Stimulated activated CD4-positive, alpha-beta T cell treated with anti-CD3 and anti-CD28 coated beads, TNF-alpha, amount 100 ng/mL, for 1 hour (primary cell): ENCODE measurements around the gene RAB10.
A peak's percentile ranks its signal among the peaks of the same experiment; 100 is the strongest.
"Not testable (repeated sequence)": the region's sequence is repeated elsewhere in the genome, so short reads cannot be mapped to it uniquely, and the experiment has no call there.

ENCODE experiments used
- DNase-seq, 3 donors: peaks; one replicate each; pipeline ENCODE4 v3.0.0-alpha.2; 2020; ENCODE audit warnings: low read depth in 3 of 3, low spot score in 1 of 3

The RAB10 gene

GRCh38 chr2:26054598-26055348 is 20.9 kb downstream of the RAB10 start:
- DNase-seq, result no peak

GRCh38 chr2:26058390-26058789 is 24.5 kb downstream of the RAB10 start:
- no peak for DNase-seq

GRCh38 chr2:26059542-26059941 is 25.7 kb downstream of the RAB10 start:
- no peak for DNase-seq

DNA sequence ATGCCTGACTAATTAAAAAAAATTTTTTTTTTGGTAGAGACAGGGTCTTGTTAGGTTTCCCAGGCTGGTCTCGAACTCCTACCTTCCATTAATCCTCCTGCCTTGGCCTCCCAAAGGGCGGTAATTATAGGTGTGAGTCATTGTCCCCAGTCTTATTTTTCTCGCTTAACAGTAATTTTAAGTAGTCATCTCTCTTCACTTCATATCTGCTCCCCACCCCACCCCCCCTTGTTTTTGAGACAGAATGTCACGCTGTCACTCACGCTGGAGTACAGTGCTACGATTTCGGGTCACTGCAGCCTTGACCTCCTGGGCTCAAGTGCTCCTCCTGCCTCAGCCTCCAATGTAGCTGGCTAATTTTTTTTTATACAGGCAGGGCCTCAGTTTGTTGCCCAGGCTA is 27.7 kb downstream of the RAB10 start:
- DNase-seq, result no peak

DNA sequence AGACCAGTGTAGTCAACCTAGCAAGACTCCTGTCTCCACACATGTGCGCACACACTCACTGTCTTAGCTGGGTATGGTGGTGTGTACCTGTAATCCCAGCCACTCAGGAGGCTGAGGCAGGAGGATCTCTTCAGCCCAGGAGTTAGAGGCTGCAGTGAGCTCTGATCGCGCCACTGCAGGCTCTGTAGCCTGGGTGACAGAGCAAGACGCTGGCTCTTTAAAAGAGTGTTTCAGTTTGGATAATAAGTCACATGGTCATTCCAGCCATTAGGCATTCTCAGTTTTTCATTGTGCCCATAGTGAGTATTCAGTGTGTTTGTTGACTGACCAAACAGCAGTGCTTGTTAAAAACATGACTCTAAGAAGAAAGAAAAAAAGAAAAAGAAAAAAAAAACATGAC is 31.0 kb downstream of the RAB10 start:
- no peak for DNase-seq

DNA sequence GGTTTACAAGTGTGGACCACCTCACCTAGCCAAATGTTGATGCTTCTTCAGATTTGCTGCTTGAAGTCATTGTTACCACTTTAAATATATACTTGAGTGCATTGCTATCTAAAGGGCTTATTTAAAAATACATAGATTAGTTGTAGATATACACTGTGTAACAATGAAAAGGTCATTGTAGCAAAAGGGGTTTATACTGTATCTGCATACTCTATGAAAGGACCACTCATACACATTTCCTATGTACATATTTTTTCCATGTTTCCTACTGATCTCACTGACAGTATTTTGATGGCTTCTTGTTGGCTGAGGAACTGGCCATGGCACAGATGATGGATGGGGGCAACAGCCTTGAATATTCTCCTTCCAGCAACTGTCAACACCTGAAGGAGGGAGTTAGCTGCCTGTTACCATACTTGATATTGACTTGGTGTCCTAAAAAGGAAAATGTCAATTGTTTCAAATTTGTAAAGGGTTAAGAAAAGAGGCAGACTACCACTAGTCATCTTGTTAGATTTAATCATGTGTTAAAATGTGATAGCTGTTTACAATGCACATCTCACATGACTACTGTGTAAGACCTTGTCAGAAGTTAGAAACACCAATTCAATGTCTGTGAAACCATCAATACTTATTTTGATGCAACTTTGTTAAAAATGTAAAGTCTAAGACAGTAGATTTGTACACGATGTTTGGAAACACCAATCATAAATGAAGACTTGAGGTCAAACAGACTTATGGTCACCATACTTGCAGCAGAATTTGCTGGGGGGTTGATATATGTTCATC is 33.5 kb downstream of the RAB10 start:
- no peak for DNase-seq

DNA sequence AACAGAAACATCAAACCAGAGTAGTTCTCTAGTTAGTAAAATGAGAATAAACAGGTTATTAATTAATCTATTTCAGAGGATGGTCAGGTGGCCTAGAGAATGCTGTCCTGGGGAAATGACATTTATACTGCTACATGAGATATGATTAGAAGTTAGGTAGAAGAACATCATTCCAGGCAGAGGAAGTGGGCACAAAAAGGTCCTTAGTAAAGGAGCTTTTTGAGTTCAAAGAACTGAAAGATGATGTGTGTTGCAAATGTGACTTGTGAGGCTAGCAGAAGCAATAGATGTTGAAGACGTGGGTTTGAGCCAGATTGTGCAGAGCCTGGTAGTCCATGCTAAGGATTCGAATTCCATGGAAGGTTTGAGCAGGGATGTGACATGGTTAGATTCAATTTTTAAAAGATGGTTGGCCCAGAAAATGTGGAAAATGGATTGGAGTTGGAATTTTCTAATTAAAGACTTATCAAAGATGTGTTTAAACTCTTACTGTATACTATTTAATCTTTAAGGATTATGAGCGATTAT is 34.2 kb downstream of the RAB10 start:
- DNase-seq, result no peak

GRCh38 chr2:26068602-26069298 is 34.9 kb downstream of the RAB10 start:
- DNase-seq, result peak in 1 of 3 donors; percentile 10

- DNase-seq, result no peak
Observed at GRCh38 chr2:26070730-26071129, 36.8 kb downstream of the RAB10 start.

DNA sequence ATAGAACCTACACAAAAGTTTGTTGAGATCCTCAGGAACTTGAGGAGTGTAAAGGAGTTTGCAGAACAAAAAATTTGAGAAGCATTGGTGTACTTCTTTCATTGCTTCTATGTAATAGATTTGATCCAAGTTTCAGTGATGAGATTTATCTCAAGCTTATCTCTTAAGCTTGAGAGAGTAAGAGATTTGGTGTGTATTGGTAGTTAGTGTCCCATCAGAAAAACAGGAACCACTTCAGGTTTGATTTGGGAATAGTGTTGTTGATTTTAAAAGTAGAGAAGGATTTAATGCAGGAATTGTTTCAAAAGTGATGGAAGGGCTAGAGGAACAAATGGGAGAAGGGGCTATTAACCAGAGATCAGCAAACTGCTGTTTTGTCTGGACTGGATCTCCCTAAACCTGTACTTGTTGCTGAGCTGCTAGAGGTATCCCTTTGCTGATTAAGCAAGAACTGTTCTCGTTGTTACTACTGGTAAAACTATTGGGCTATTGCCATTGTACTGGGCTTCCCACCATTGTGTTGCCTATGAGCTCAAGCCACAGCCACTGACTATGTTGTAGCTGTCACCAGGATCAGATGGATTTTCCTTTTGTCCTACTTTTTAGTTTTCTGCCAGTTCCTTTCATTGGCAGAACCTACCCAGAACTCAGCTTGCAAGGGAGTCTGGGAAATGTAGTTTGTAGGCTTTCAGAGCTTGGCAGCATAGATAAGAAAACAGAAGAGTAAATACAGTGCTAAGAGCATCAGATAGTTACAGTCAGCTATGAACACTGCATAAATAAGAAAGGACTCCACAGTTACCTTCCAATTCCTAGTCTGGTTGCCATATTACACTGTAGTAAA is 39.3 kb downstream of the RAB10 start:
- no peak for DNase-seq

DNA sequence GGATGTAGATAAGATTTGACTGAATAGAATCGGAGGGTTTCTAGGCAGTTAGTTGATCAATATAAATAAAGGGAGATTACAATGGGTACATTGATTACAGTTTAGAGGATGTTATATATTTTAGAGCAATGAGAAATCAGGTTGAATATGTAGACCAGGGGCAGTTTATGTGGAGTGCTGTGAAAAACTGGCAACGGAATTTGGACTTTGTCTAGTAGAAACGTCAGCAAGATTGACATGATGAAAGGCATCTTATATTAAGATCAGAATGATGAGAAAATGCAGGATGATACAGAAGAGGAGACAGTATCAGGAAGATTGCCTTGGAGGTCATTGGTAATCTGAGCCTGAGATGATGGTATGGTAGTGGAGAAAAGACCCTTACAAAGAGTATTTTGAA is 39.9 kb downstream of the RAB10 start:
- no peak for DNase-seq

GRCh38 chr2:26074676-26075075 is 40.8 kb downstream of the RAB10 start:
- no peak for DNase-seq

DNA sequence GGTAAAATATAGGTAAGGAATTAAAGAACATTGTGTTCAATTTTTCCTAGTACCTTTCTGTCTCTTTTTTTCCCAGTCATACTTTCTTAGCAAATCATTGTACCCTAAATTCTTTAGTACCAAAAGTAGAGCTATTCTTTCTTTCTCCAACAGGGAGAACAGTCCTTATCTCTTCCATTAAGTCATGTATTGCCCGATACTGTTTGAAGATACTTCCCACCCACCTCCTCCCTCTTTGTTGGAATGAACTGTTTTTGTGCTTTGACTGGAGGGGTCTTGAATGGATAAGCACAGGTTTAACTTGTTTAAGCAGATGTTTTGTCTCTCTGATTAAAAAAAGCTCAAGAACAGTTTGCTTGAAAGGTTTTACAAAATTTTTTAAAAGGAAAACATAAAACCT is 41.3 kb downstream of the RAB10 start:
- DNase-seq, result no peak

- no peak for DNase-seq
Observed at GRCh38 chr2:26076001-26076587, 42.2 kb downstream of the RAB10 start.

GRCh38 chr2:26077291-26077690 is 43.4 kb downstream of the RAB10 start:
- DNase-seq, result no peak

DNA sequence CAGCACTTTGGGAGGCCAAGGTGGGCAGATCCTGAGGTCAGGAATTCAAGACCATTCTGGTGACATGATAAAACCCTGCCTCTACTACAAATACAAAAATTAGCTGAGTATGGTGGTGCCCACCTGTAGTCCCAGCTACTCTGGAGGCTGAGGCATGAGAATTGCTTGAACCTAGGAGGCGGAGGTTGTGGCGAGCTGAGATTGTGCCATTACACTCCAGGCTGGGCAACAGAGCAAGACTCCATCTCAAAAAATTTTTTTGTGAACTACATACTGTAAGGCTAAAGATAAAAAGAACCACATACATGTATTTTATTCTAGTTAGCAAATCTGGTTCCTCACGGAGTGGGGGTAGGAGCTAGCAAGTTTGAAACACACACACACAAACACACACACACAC is 45.1 kb downstream of the RAB10 start:
- DNase-seq, result no peak

DNA sequence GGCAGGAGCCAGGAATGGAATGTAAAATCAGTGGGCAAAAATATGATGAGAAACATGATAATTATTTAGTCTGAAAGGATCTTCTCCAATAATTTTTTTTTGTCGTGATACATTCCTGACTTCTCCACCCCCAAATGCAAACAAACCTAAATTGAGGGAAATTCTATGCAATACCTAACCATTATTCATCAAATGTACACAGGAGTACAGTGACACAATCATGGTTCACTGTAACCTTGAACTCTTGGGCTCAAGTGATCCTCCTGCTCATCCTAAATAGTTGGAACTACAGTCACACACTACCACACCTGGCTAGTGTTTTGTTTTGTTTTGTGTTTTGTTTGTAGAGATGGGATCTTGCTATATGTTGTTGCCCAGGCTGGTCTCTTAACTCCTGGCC is 46.5 kb downstream of the RAB10 start:
- DNase-seq, result no peak

GRCh38 chr2:26080925-26081324 is 47.0 kb downstream of the RAB10 start:
- not testable (repeated sequence) for DNase-seq

DNA sequence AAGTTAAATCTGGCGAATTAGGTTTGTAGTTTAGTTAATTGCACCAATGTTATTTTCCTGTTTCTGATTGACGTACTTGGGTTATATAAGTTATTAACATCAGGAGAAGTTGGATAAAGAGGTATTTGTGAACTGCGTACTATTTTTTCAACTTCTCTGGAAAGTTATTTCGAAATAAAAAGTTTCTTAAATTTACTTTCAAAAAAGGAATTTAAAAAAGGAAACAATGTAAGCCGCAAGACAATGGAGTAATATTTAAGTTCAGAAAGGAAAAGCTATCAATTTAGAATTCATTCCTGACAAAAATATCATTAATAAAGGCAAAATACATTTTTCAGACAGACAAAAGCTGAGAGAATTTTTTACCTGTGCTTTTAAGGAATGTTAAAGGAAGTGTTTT is 47.7 kb downstream of the RAB10 start:
- no peak for DNase-seq

- no peak for DNase-seq
Observed at GRCh38 chr2:26086155-26086637, 52.3 kb downstream of the RAB10 start.
